T-helper 2 cell treated with Interferon-gamma antibody and Interleukin-4, amounts not matched to agents 100 ng/mL and 5 ng/mL, for 36 hours (primary cell): ENCODE measurements around the gene FAM240A. TPM values are rescaled to one million over a fixed set of nuclear protein-coding genes. Genes with fewer than 3 reads are reported as not detected.

Experiments
- intact Hi-C: fragments of 100-400 bp; cut with micrococcal nuclease; formaldehyde crosslinking; loops from one replicate; pipeline ENCODE4 v1.15.1; 2023
- total RNA-seq: library from RNA; stranded (reverse); gene quantifications from 2 replicates; pipeline ENCODE4 v1.2.3, GENCODE V29; 2022

Gene FAM240A
- total RNA-seq, 1 donor from 2014 or later, result not detected

- intact Hi-C loops, result no loop called here
Measured at GRCh38 chr3:46624975-46625490, 12.7 kb downstream of the FAM240A start.

GRCh38 chr3:46626039-46626438 lies 13.7 kb downstream of the FAM240A start:
- intact Hi-C loops, result no loop called here

- intact Hi-C loops, result no loop called here
Measured at GRCh38 chr3:46627078-46627477, 14.8 kb downstream of the FAM240A start.

DNA sequence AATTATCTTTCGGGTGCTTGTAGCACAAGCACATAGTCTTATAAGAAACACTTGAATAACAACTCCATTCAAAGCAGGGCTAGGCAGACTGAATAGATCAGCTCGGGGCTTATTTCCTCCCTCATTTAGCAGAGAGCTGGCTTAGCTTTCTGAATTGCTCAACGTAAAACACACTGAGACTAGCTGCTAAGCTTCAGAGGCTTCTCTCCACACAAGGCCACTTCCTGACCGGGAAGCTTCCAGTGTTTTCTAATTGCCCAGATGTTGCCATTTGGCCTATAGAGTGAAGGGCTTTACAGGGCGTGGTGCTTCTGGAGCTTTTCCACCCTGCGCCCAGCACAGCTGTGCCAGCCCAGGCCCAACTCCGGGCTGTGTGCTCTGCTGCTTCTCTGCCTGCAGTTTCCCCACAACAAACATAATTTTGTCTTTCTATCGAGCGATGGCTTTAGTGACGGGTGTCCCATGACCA lies 16.6 kb downstream of the FAM240A start:
- intact Hi-C loops, result no loop called here

DNA sequence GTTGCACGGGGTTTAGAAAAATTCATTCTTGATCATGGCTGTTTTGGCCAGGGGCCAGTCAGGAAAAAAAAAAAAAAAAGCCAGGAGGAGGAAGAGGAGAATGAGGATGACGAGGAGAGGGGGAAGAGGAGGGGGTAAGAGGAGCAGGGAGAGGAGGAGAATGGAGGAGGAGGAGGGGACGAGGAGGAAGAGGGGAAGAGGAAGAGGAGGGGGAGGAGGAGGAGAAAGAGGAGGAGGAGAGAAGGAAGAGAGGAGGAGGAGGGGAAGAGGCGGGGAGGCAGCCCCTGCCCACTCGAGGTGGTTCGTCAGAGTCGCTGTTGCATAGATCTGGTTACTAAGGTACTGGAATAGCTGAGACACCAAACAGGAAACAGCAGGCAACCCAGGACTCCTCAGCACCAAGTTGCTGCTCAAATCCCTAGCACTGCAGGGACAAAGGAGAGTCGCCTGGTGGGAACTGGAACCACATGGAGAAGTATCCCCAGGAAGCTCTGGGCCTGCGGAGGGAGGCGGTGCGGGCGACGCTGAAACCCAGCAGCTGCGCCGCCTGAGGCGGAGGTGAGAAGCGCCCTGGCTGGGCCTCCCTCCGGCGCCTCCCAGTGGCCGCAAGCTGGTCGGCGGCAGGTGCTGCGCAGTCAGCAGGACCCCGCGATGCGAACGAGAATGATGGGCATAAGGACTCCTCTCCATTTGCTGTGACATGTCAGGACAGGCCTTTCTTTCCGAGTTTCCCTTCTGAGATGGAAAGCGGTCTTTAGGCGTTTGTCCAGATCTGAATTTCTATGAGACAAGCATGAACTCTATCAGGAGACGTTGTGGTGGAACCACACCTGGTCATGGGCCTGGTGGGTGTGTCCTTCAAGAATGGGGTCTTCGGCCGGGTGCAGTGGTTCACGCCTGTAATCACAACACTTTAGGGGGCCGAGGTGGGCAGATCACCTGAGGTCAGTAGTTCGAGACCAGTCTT lies 17.5 kb downstream of the FAM240A start:
- intact Hi-C loops, result loop anchor here (1.0 to 2.0 kb wide), 2 partner anchors 71 to 142 kb away; no protein-coding TSS in a partner anchor

DNA sequence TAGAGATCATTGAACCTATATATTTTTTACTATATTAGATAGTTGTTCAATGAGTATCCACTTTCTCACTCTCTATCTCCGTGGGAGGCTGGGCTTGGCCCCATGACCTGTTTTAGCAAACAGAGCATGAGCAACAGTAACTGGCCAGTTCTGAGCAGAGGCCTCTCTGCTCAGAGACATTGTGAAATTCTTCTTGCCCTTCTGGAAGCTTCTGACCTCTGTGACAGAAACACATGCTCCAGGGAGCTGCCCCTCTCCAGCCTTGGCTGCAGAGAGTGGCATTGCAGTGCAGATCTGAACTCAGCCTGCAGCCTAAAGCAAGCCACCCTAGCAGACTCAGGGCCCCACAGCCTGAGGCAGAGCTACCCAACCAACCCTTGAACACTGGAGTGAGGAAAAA lies 20.5 kb downstream of the FAM240A start:
- intact Hi-C loops, result no loop called here

- intact Hi-C loops, result no loop called here
Measured at GRCh38 chr3:46634856-46635255, 22.5 kb downstream of the FAM240A start.

GRCh38 chr3:46639221-46639620 lies 26.9 kb downstream of the FAM240A start:
- intact Hi-C loops, result no loop called here

- intact Hi-C loops, result no loop called here
Measured at GRCh38 chr3:46640927-46641326, 28.6 kb downstream of the FAM240A start.

DNA sequence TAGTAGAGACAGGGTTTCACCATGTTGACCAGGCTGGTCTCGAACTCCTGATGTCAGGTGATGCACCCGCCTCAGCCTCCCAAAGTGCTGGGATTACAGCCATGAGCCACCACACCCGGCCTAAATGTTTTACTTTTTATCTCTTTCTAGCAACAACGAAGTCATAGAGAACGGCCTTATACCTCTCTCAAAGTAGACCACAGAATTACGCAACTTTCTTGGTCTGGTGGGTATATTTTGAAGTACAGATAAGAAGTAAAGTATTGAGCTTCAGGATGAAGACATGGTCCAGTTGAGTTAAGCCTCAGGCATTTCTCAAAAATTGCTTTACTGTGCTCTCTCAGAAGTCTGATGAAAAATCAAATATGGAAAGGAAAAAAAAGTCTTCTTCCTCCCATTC lies 30.6 kb downstream of the FAM240A start:
- intact Hi-C loops, result no loop called here

GRCh38 chr3:46643701-46644100 lies 31.4 kb downstream of the FAM240A start:
- intact Hi-C loops, result no loop called here

- intact Hi-C loops, result no loop called here
Measured at GRCh38 chr3:46646700-46647099, 34.4 kb downstream of the FAM240A start.

DNA sequence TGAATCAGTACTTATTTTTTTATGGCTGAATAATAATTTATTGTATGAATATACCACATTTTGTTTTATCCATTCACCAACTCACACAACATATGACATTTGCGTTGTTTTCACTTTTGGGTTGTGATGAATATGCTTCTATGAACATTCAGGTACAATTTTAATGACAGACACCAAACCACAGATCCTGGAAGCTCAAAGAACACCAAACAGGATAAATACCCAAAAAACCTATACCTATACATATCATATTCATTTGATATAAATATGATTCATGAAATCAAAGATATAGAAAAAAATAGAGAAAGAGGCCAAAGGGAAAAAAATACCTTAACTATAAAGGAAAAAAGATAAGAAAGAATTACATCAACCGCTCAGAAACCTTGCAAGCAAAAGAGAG lies 35.8 kb downstream of the FAM240A start:
- intact Hi-C loops, result no loop called here

DNA sequence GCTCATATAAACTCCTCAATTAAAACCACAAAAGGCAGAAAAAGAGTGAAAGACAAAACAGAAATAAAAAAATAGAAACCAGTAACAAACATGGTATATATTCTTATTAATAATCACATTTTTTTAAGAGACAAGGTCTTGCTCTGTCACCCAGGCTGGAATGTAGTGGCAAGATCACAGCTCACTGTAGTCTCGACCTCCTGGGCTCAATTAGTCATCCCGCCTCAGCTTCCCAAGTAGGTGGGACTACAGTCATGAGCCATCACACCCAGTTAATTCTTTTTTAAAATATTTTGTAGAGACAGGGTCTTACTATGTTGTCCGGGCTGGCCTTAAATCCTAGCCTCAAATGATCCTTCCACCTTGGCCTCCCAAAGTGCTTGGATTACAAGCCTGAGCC lies 37.1 kb downstream of the FAM240A start:
- intact Hi-C loops, result no loop called here

DNA sequence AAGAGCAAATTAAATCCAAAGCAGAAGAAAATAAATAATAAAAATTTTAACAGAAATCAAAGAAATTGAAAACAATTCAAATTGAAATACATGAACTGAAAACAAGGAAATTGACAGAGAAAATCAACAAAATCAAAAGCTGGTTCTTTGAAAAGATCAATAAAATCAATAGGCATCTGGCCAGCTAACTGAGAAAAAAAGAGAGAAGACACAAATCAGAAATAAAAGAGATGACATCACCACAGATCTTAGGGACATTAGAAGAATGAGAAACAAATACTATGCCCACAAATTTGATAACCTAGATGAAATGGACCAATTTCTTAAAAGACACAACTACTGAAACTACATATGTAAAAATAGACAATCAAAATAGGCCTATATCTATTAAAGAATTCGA lies 38.8 kb downstream of the FAM240A start:
- intact Hi-C loops, result no loop called here

DNA sequence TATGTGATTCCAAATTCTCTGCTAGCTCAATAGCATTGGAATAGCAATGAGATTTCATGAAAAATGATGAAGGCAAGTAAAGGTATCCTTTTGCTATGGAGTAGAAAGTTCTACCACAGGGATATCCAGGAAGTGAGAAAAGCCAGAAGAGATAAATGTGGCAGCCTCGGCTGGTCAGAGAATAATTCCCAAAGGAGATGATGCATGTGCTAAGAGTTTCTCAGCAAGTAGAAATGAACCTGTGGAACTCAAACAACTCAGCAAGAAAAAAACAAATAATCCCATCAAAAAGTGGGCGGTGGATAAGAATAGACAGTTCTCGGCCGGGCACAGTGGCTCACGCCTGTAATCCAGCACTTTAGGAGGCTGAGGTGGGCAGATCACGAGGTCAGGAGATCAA lies 42.9 kb downstream of the FAM240A start:
- intact Hi-C loops, result no loop called here

DNA sequence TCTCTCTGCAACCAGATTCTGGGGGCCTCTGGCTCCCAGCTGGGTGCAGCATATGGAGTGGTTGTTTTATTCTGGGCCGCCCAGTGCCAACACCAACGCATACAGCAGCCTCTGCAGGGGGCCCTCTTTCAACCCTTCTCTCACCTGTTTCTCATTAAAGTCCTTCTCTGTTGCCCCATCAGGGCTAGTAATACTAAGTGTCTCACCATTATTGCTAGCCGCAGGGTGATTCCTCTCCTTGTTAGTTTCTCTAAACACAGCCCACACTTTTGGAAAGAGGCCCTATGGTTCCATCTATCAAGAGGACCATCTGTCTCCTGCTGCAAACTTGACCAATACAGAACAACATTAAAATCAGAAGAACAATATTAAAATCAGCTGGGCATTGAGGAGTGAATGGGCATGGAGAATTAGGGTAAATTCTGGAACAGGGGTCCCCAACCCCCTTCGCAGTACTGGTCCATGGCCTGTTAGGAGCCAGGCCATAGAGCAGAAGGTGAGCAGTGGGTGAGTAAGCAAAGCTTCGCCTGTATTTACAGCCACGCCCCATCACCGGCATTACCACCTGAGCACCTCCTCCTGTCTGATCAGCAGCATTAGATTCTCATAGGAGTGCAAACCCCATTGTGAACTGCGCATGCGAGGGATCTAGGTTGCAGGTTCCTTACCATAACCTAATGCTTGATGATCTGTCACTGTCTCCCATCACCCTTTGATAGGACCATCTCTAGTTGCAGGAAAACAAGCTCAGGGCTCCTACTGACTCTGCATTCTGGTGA lies 44.6 kb downstream of the FAM240A start:
- intact Hi-C loops, result no loop called here

DNA sequence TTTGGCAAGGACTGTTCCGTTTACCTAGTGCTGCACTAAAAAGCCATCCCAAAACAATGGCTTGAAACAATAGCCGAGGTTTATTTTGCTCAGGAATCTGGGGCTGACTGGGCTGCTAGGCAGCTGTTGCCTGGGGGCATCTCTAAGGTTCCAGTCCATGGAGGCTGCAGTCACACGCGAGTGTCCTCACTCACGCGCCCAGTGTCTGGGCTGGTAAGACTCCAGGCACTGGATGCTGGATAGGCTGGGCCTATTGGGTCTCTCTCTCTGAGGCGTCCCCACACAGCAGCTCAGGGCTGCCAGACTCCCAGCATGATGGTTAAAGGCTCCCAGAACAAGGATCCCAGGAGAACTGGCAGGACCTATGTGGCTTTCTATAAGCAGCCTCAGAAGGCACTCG lies 47.0 kb downstream of the FAM240A start:
- intact Hi-C loops, result no loop called here

GRCh38 chr3:46660003-46660402 lies 47.7 kb downstream of the FAM240A start:
- intact Hi-C loops, result no loop called here

- intact Hi-C loops, result no loop called here
Measured at GRCh38 chr3:46660543-46661523, 48.5 kb downstream of the FAM240A start.
